Thyroid gland (tissue), 4 donors: ENCODE data around the gene RHBDL2. TPM values are rescaled to one million over a fixed set of nuclear protein-coding genes. Genes with fewer than 3 reads are reported as not detected.
A peak's percentile ranks its signal among the peaks of the same experiment; 100 is the strongest.

Experiments
- DNase-seq, 2 donors: peaks; one replicate each; pipeline ENCODE4 v3.0.0-alpha.2; 2019
- H3K27ac ChIP-seq, 3 donors: fragments of 200-600 bp; sonication (generic); 1 replicate in 2 of 3; 2 replicates in 1 of 3; pipeline ENCODE4 v1.5.1; 2016 to 2019; ENCODE audit warnings: mild to moderate bottlenecking in 1 of 3, moderate library complexity in 1 of 3
- H3K27me3 ChIP-seq: fragments of 200-600 bp; sonication (generic); one replicate; pipeline ENCODE4 v1.5.1; 2019
- H3K36me3 ChIP-seq, 2 donors: fragments of 200-600 bp; sonication (generic); one replicate each; pipeline ENCODE4 v1.5.1; 2016 to 2019
- H3K4me1 ChIP-seq, 2 donors: fragments of 200-600 bp; sonication (generic); one replicate each; pipeline ENCODE4 v1.5.1; 2017 to 2019
- H3K4me3 ChIP-seq, 3 donors: fragments of 200-600 bp; sonication (generic); replicated peaks in 1 of 3; 1 replicate in 2 of 3; 2 replicates in 1 of 3; pipeline ENCODE4 v1.5.1; 2016; ENCODE audit warnings: mild to moderate bottlenecking in 1 of 3
- H3K9me3 ChIP-seq: fragments of 200-600 bp; sonication (generic); one replicate; pipeline ENCODE4 v1.5.1; 2017
- CTCF ChIP-seq, 6 experiments: fragments of 200-600 bp in 3 of 6; fragments of 450-650 bp in 3 of 6; sonication (generic) in 3 of 6; IDR thresholded peaks; one replicate each; pipeline ENCODE4 v1.5.1; 2016 to 2019; ENCODE audit warnings: antibody characterized with exemption in 6 of 6, mild to moderate bottlenecking in 2 of 6, inconsistent platforms in 1 of 6, moderate library complexity in 1 of 6
- POLR2A ChIP-seq, 2 donors: fragments of 450-650 bp; IDR thresholded peaks; one replicate each; pipeline ENCODE4 v1.6.1; 2017; ENCODE audit warnings: antibody characterized with exemption in 2 of 2, mild to moderate bottlenecking in 2 of 2, moderate library complexity in 1 of 2
- WGBS, 2 donors: methylation state at CpG; one replicate each; pipeline ENCODE4 v1.1.5; 2017; 5-methylcytosine and 5-hydroxymethylcytosine counted together
- intact Hi-C: fragments of 100-400 bp; cut with DNase I; formaldehyde crosslinking; loops from one replicate; pipeline ENCODE4 v1.15.1; 2023
- total RNA-seq, 4 donors: library from RNA; depleted of rRNA; stranded (reverse); fragments of >200 nt; gene quantifications; one replicate each; pipeline ENCODE4 v1.2.3, GENCODE V29; 2016

RHBDL2 gene
- total RNA-seq, 4 donors from 2014 or later = not detected

- Histone ChIP-seq H3K9me3 (no peaks in the 10 kb centered on the region), H3K4me1 (peaks cover 0 to 4% of the 10 kb centered on the region in 2 donors), H3K4me3 (peak overlapping the region in 1 of 3 donors; percentile 23), H3K36me3 (no peaks in the 10 kb centered on the region), H3K27me3 (no peaks in the 10 kb centered on the region), H3K27ac (no peak overlapping the region)
- DNase-seq = no peak
- intact Hi-C loops = no loop called here
- WGBS, 2 donors = 33 to 42% methylated on average over 4 of the region's 4 CpGs
- no peak for TF ChIP-seq CTCF (IDR thresholded peaks at IDR 0.05)
- no peak for TF ChIP-seq POLR2A (IDR thresholded peaks at IDR 0.05)
Measured at GRCh38 chr1:38941093-38941492, 537 bp downstream of the RHBDL2 start.

GRCh38 chr1:38940339-38941047 is 1.1 kb downstream of the RHBDL2 start:
- intact Hi-C loops = no loop called here
- no peak overlapping the region for H3K4me3 ChIP-seq
- TF ChIP-seq CTCF (IDR thresholded peaks at IDR 0.05) (no peak), POLR2A (IDR thresholded peaks at IDR 0.05) (no peak)
- H3K9me3 ChIP-seq = no peaks in the 10 kb centered on the region
- peaks cover 0 to 4% of the 10 kb centered on the region in 2 donors for H3K4me1 ChIP-seq
- no peak overlapping the region for H3K27ac ChIP-seq
- no peak for DNase-seq
- no peaks in the 10 kb centered on the region for H3K27me3 ChIP-seq
- no peaks in the 10 kb centered on the region for H3K36me3 ChIP-seq
- WGBS, 2 donors = 91 to 92% methylated on average over 9 of the region's 9 CpGs

GRCh38 chr1:38938722-38939260 is 2.8 kb downstream of the RHBDL2 start:
- H3K9me3 ChIP-seq = no peaks in the 10 kb centered on the region
- H3K27me3 ChIP-seq = no peaks in the 10 kb centered on the region
- no peak for DNase-seq
- intact Hi-C loops = no loop called here
- no peak overlapping the region for H3K4me3 ChIP-seq
- no peak for TF ChIP-seq POLR2A (IDR thresholded peaks at IDR 0.05)
- TF ChIP-seq CTCF (IDR thresholded peaks at IDR 0.05) = no peak
- no peak overlapping the region for H3K27ac ChIP-seq
- peaks cover 0 to 4% of the 10 kb centered on the region in 2 donors for H3K4me1 ChIP-seq
- WGBS, 2 donors = 66% methylated on average over 4 of the region's 4 CpGs
- no peaks in the 10 kb centered on the region for H3K36me3 ChIP-seq

- DNase-seq = no peak
- no peaks in the 10 kb centered on the region for H3K4me1 ChIP-seq
- H3K27me3 ChIP-seq = no peaks in the 10 kb centered on the region
- no peaks in the 10 kb centered on the region for H3K36me3 ChIP-seq
- H3K4me3 ChIP-seq = no peak overlapping the region
- WGBS, 2 donors = 94 to 95% methylated on average over 7 of the region's 7 CpGs
- intact Hi-C loops = no loop called here
- TF ChIP-seq POLR2A (IDR thresholded peaks at IDR 0.05) (no peak), CTCF (IDR thresholded peaks at IDR 0.05) (no peak)
- H3K9me3 ChIP-seq = no peaks in the 10 kb centered on the region
- H3K27ac ChIP-seq = no peak overlapping the region
Measured at GRCh38 chr1:38932571-38932970, 9.1 kb downstream of the RHBDL2 start.

GRCh38 chr1:38929476-38929875 is 12.2 kb downstream of the RHBDL2 start:
- intact Hi-C loops = no loop called here
- H3K27me3 ChIP-seq = no peaks in the 10 kb centered on the region
- TF ChIP-seq CTCF (IDR thresholded peaks at IDR 0.05) (no peak), POLR2A (IDR thresholded peaks at IDR 0.05) (no peak)
- no peaks in the 10 kb centered on the region for H3K4me1 ChIP-seq
- no peak overlapping the region for H3K4me3 ChIP-seq
- H3K9me3 ChIP-seq = no peaks in the 10 kb centered on the region
- WGBS, 2 donors = 67 to 78% methylated on average over 5 to 6 of the region's 6 CpGs
- no peaks in the 10 kb centered on the region for H3K36me3 ChIP-seq
- no peak for DNase-seq
- no peak overlapping the region for H3K27ac ChIP-seq
